HFFc6 (cell line): ENCODE measurements around the gene RAD51B. TPM values are rescaled to one million over a fixed set of nuclear protein-coding genes. Genes with fewer than 3 reads are reported as not detected.
A peak's percentile ranks its signal among the peaks of the same experiment; 100 is the strongest.
"Not testable (repeated sequence)": the region's sequence is repeated elsewhere in the genome, so short reads cannot be mapped to it uniquely, and the experiment has no call there.

ENCODE experiments used
- DNase-seq: peaks from one replicate; pipeline ENCODE4 v3.0.0-alpha.2; 2018
- H3K27ac Mint-ChIP-seq: 2 replicates; pipeline ENCODE4 v1.8.0; 2020; ENCODE audit warnings: mild to moderate bottlenecking, mixed read lengths
- H3K27me3 Mint-ChIP-seq: 2 replicates; pipeline ENCODE4 v1.8.0; 2021; ENCODE audit warnings: mild to moderate bottlenecking, moderate library complexity, mixed read lengths; ENCODE audit not compliant: insufficient read depth
- H3K36me3 Mint-ChIP-seq: 2 replicates; pipeline ENCODE4 v1.8.0; 2021; ENCODE audit warnings: low read depth, mixed read lengths
- H3K4me1 Mint-ChIP-seq: 2 replicates; pipeline ENCODE4 v1.8.0; 2020; ENCODE audit warnings: low read depth, mixed read lengths
- H3K4me3 Mint-ChIP-seq: 2 replicates; pipeline ENCODE4 v1.8.0; 2020; ENCODE audit warnings: mild to moderate bottlenecking, moderate library complexity, mixed read lengths
- H3K9me3 Mint-ChIP-seq: 2 replicates; pipeline ENCODE4 v1.8.0; 2020; ENCODE audit warnings: mild to moderate bottlenecking, mixed read lengths
- total RNA-seq, 6 experiments: library from RNA; stranded (reverse); fragmentation: NEBNext Ultra II Directional; extraction: Animal tissue kit (Norgen Biotek cat#: 25700); gene quantifications; 2 replicates in 1 of 6; 3 replicates in 5 of 6; pipeline ENCODE4 v1.2.3, GENCODE V29; 2021
- TF ChIP-seq, protein P1 (sequence below): fragments of 200-600 bp; sonication (generic); IDR thresholded peaks from 2 replicates; pipeline ENCODE4 v1.5.0; 2021; ENCODE audit warnings: antibody characterized with exemption, mild to moderate bottlenecking

Gene RAD51B
- total RNA-seq, 6 experiments from 2014 or later: 7.1 to 12.4 (median 9.6) TPM

GRCh38 chr14:68178282-68178681 is 358.7 kb downstream of the RAD51B start:
- Mint-ChIP-seq H3K27ac (no peak overlapping the region), H3K4me3 (no peak overlapping the region), H3K36me3 (no peaks in the 10 kb centered on the region), H3K27me3 (peaks cover 1% of the 10 kb centered on the region; the same call in 1 of the 2 replicates), H3K4me1 (peaks cover 44% of the 10 kb centered on the region), H3K9me3 (no peaks in the 10 kb centered on the region)
- TF ChIP-seq, protein P1, sequence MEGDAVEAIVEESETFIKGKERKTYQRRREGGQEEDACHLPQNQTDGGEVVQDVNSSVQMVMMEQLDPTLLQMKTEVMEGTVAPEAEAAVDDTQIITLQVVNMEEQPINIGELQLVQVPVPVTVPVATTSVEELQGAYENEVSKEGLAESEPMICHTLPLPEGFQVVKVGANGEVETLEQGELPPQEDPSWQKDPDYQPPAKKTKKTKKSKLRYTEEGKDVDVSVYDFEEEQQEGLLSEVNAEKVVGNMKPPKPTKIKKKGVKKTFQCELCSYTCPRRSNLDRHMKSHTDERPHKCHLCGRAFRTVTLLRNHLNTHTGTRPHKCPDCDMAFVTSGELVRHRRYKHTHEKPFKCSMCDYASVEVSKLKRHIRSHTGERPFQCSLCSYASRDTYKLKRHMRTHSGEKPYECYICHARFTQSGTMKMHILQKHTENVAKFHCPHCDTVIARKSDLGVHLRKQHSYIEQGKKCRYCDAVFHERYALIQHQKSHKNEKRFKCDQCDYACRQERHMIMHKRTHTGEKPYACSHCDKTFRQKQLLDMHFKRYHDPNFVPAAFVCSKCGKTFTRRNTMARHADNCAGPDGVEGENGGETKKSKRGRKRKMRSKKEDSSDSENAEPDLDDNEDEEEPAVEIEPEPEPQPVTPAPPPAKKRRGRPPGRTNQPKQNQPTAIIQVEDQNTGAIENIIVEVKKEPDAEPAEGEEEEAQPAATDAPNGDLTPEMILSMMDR: no peak
- no peak for DNase-seq

DNA sequence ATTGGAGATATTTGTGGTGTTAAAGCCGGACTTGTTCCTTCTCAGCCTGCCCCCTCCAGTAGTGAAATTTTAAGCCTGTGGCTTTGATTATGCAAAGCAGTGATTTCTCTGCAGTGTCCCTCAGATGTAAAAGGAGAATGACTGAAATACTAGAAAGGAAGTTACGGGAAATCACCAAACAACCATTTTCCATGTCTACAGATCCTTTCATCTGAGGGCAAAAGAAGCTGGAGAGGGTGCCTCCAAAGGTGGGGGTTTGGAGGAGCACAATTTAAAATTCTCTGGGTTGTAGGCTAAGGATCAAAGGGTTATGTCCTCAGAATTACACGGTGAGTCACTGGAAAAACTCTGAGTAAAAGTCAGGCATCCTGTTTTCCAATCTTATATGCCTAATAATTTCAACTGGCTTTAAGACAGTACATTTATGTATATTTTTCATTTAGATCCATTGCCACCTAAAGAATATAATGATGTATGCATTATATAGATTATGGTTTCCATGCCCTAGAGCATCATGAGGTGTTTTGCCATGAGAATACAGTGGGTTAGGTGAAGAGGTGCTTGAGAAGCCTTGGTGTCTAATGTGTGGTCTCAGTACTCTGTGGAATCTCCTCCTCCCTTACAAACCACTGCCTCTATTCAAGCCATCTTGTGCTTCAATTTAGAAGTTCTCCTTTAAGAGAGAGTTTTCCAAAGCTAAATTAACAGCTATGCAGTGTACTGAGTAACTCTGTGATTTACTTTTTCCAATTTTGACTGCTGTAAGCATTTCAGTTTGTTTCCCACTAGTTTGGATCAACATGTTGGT is 362.1 kb downstream of the RAD51B start:
- TF ChIP-seq, protein P1: no peak
- peak overlapping the region; percentile 3 for H3K27ac Mint-ChIP-seq
- H3K4me3 Mint-ChIP-seq: peak overlapping the region; percentile 35; the same call in 1 of the 2 replicates
- H3K4me1 Mint-ChIP-seq: peaks cover 44% of the 10 kb centered on the region
- peak; percentile 6 for DNase-seq
- H3K27me3 Mint-ChIP-seq: peaks cover 1% of the 10 kb centered on the region
- H3K36me3 Mint-ChIP-seq: no peaks in the 10 kb centered on the region
- H3K9me3 Mint-ChIP-seq: no peaks in the 10 kb centered on the region

- Mint-ChIP-seq H3K27ac (no peak overlapping the region), H3K4me1 (peaks cover 49% of the 10 kb centered on the region), H3K27me3 (no peaks in the 10 kb centered on the region; the same call in none of the 2 replicates), H3K9me3 (no peaks in the 10 kb centered on the region), H3K36me3 (no peaks in the 10 kb centered on the region), H3K4me3 (no peak overlapping the region)
- TF ChIP-seq, protein P1: no peak
- DNase-seq: no peak
Observed at GRCh38 chr14:68182492-68182891, 362.9 kb downstream of the RAD51B start.

DNA sequence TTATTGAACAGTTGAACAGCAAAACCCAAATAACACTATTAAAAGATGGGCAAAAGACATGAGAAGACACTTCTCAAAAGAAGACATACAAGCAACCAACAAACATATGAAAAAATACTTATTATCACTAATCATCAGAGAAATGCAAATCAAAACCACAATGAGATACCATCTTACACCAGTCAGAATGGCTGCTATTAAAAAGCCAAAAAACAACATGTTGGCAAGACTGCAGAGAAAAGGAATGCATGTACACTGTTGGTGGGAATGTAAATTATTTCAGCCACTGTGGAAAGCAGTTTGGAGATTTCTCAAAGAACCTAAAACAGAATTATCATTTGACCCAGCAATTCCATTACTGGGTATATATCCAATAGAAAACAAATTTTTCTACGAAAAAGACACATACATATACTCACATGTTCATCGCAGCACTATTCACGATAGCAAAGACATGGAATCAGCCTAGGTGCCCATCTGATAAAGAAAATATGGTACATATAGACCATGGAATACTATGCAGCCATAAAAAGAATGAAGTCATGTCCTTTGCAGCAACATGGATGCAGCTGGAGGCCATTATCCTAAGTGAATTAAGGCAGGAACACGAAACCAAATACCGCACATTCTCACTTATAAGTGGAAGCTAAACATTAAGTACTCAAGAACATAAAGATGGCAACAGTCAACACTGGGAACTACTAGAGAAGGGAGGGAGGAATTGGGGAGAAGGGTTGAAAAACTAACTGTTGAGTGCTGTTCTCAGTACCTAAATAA is 367.1 kb downstream of the RAD51B start:
- Mint-ChIP-seq H3K4me1 (peaks cover 34% of the 10 kb centered on the region), H3K27ac (peak overlapping the region; percentile 46), H3K4me3 (peak overlapping the region; percentile 5; the same call in 1 of the 2 replicates)
- not testable (repeated sequence) for H3K9me3 Mint-ChIP-seq, H3K27me3 Mint-ChIP-seq, H3K36me3 Mint-ChIP-seq
- DNase-seq: peak; percentile 79

GRCh38 chr14:68188174-68188573 is 368.6 kb downstream of the RAD51B start:
- Mint-ChIP-seq H3K27ac (no peak overlapping the region), H3K36me3 (no peaks in the 10 kb centered on the region), H3K4me3 (no peak overlapping the region), H3K4me1 (peaks cover 19% of the 10 kb centered on the region), H3K27me3 (no peaks in the 10 kb centered on the region; the same call in 1 of the 2 replicates), H3K9me3 (no peaks in the 10 kb centered on the region)
- TF ChIP-seq, protein P1: no peak
- no peak for DNase-seq

- H3K9me3 Mint-ChIP-seq: no peaks in the 10 kb centered on the region
- H3K4me1 Mint-ChIP-seq: peaks cover 19% of the 10 kb centered on the region
- H3K4me3 Mint-ChIP-seq: no peak overlapping the region
- TF ChIP-seq, protein P1: no peak
- H3K36me3 Mint-ChIP-seq: no peaks in the 10 kb centered on the region
- no peaks in the 10 kb centered on the region for H3K27me3 Mint-ChIP-seq
- no peak for DNase-seq
- H3K27ac Mint-ChIP-seq: no peak overlapping the region
Observed at GRCh38 chr14:68190032-68190431, 370.5 kb downstream of the RAD51B start.
